SK-N-SH (cell line): ENCODE data around the gene CLCA4. TPM values are rescaled to one million over a fixed set of nuclear protein-coding genes. Genes with fewer than 3 reads are reported as not detected.

Experiments used
- CTCF ChIA-PET: fragments of 300-600, 350-600 bp; formaldehyde crosslinking; extraction: SDS; loops from one replicate; lab custom pipeline; 2021; lab: Yijun Ruan, JAX
- POLR2A ChIA-PET: fragments of 350-600 bp; sonication (Branson Sonifier 250); formaldehyde crosslinking; extraction: SDS; loops from one replicate; lab custom pipeline; 2020; ENCODE audit warnings: antibody characterized with exemption, inconsistent platforms; lab: Yijun Ruan, JAX
- DNase-seq: peaks from one replicate; pipeline ENCODE4 v3.0.0; 2012
- H2AFZ ChIP-seq: fragments of 200-600 bp; sonication (generic); 2 replicates; pipeline ENCODE4 v1.8.1; 2016; ENCODE audit warnings: antibody characterized with exemption, mild to moderate bottlenecking, low read depth
- H3F3A ChIP-seq: fragments of 200-600 bp; sonication (generic); replicated peaks from 2 replicates; pipeline ENCODE3; 2016; ENCODE audit warnings: antibody characterized with exemption, mild to moderate bottlenecking; ENCODE audit not compliant: insufficient read depth
- H3K27ac ChIP-seq, 2 experiments: fragments of 200-500 bp in 1 of 2; fragments of 200-600 bp in 1 of 2; sonication (Bioruptor generic) in 1 of 2; sonication (generic), shearing (Covaris generic) in 1 of 2; 2 replicates each; pipeline versions ENCODE4 v1.5.1 to v1.6.1; 2014 to 2016; ENCODE audit warnings: low read depth in 2 of 2, inconsistent platforms in 1 of 2, low read length in 1 of 2, mild to moderate bottlenecking in 1 of 2, mixed read lengths in 1 of 2
- H3K27me3 ChIP-seq: fragments of 200-600 bp; sonication (generic), shearing (Covaris generic); 2 replicates; pipeline ENCODE4 v1.6.1; 2016; ENCODE audit warnings: mixed run types; ENCODE audit not compliant: insufficient read depth
- H3K36me3 ChIP-seq, 2 experiments: fragments of 200-500 bp in 1 of 2; fragments of 200-600 bp in 1 of 2; sonication (Bioruptor generic) in 1 of 2; sonication (generic) in 1 of 2; replicated peaks in 1 of 2; 2 replicates each; pipeline versions ENCODE3 to v1.5.1; 2014 to 2016; ENCODE audit warnings: low read length in 1 of 2, mild to moderate bottlenecking in 1 of 2; ENCODE audit not compliant: insufficient read depth in 2 of 2, control insufficient read depth in 1 of 2
- H3K4me1 ChIP-seq, 2 experiments: fragments of 200-500 bp in 1 of 2; fragments of 200-600 bp in 1 of 2; sonication (Bioruptor generic) in 1 of 2; sonication (generic), shearing (Covaris generic) in 1 of 2; 2 replicates each; pipeline versions ENCODE4 v1.5.1 to v1.6.1; 2014 to 2016; ENCODE audit warnings: low read depth in 1 of 2, low read length in 1 of 2, mixed run types in 1 of 2; ENCODE audit not compliant: insufficient read depth in 2 of 2, control insufficient read depth in 1 of 2
- H3K4me2 ChIP-seq: fragments of 200-600 bp; sonication (generic), shearing (Covaris generic); 2 replicates; pipeline ENCODE4 v1.6.1; 2017; ENCODE audit warnings: mixed run types
- H3K4me3 ChIP-seq, 2 experiments: fragments of 200-500 bp in 1 of 2; fragments of 200-600 bp in 1 of 2; sonication (Bioruptor generic) in 1 of 2; sonication (generic), shearing (Covaris generic) in 1 of 2; 2 replicates each; pipeline versions ENCODE4 v1.5.1 to v1.8.1; 2014 to 2016; ENCODE audit warnings: low read depth in 2 of 2, inconsistent platforms in 1 of 2, low read length in 1 of 2, mild to moderate bottlenecking in 1 of 2, mixed read lengths in 1 of 2, moderate library complexity in 1 of 2
- H3K79me2 ChIP-seq: fragments of 200-600 bp; sonication (generic); 2 replicates; pipeline ENCODE4 v1.8.1; 2017; ENCODE audit warnings: mild to moderate bottlenecking; ENCODE audit not compliant: insufficient read depth
- H3K9ac ChIP-seq: fragments of 200-600 bp; sonication (generic); 2 replicates; pipeline ENCODE4 v1.6.1; 2017; ENCODE audit warnings: mixed run types
- H3K9me2 ChIP-seq: fragments of 200-600 bp; sonication (generic); 2 replicates; pipeline ENCODE4 v1.6.1; 2017; ENCODE audit warnings: mixed run types
- H3K9me3 ChIP-seq: fragments of 200-600 bp; sonication (generic); 2 replicates; pipeline ENCODE4 v1.6.1; 2017; ENCODE audit warnings: mixed run types, mild to moderate bottlenecking, moderate library complexity
- H4K20me1 ChIP-seq: fragments of 200-600 bp; sonication (generic); 2 replicates; pipeline ENCODE4 v1.6.1; 2017; ENCODE audit warnings: mild to moderate bottlenecking, mixed run types; ENCODE audit not compliant: insufficient read depth
- CHD2 ChIP-seq: fragments of 150-350 bp; IDR thresholded peaks from 2 replicates; pipeline ENCODE4 v1.6.1; 2018; ENCODE audit warnings: low read length; ENCODE audit not compliant: partially characterized antibody
- RAD21 ChIP-seq: IDR thresholded peaks from 2 replicates; pipeline ENCODE4 v1.6.1; 2012; ENCODE audit warnings: mild to moderate bottlenecking, low read length
- RCOR1 ChIP-seq: fragments of 150-350 bp; IDR thresholded peaks from 2 replicates; pipeline ENCODE4 v1.6.1; 2017; ENCODE audit warnings: antibody characterized with exemption, low read length
- WGBS: methylation state at CpG from one replicate; pipeline ENCODE4 v1.1.6; 2017; ENCODE audit warnings: low lambda C conversion rate; 5-methylcytosine and 5-hydroxymethylcytosine counted together
- polyA plus RNA-seq, 3 experiments: library from polyadenylated mRNA; depleted of rRNA; stranded (reverse); fragments of >200 nt; gene quantifications; 2 replicates each; pipeline ENCODE4 v1.2.3, GENCODE V29; 2012
- TF ChIP-seq, protein P1 (sequence below): IDR thresholded peaks from 2 replicates; pipeline ENCODE4 v1.6.1; 2012; ENCODE audit warnings: mild to moderate bottlenecking, low read depth, low read length, moderate library complexity
- TF ChIP-seq, protein P2 (sequence below): fragments of 200-600 bp; sonication (generic); IDR thresholded peaks from 2 replicates; pipeline ENCODE4 v1.6.1; 2017; ENCODE audit warnings: antibody characterized with exemption, mild to moderate bottlenecking, moderate library complexity

The CLCA4 gene
- polyA plus RNA-seq, 1 of the 3 experiments (the other 2 are of a cell fraction), result not detected

DNA sequence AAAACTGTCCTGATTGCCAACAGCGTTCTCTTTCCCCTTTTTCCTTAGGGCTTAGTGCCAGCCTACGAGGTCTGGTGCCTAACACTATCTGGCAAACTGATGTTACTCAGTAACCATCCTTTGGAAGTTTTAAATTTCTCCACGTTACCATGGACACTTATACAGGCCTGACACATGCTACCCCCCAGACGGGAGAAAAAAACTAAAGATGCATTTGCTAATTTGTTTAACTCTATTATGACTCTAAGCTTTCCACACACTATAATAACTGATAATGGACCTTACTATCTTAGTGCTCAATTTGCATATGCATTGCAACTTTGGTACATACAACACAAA, 41.3 kb upstream of the CLCA4 start:
- no peaks in the 10 kb centered on the region for H3K9me2 ChIP-seq
- TF ChIP-seq, protein P1, sequence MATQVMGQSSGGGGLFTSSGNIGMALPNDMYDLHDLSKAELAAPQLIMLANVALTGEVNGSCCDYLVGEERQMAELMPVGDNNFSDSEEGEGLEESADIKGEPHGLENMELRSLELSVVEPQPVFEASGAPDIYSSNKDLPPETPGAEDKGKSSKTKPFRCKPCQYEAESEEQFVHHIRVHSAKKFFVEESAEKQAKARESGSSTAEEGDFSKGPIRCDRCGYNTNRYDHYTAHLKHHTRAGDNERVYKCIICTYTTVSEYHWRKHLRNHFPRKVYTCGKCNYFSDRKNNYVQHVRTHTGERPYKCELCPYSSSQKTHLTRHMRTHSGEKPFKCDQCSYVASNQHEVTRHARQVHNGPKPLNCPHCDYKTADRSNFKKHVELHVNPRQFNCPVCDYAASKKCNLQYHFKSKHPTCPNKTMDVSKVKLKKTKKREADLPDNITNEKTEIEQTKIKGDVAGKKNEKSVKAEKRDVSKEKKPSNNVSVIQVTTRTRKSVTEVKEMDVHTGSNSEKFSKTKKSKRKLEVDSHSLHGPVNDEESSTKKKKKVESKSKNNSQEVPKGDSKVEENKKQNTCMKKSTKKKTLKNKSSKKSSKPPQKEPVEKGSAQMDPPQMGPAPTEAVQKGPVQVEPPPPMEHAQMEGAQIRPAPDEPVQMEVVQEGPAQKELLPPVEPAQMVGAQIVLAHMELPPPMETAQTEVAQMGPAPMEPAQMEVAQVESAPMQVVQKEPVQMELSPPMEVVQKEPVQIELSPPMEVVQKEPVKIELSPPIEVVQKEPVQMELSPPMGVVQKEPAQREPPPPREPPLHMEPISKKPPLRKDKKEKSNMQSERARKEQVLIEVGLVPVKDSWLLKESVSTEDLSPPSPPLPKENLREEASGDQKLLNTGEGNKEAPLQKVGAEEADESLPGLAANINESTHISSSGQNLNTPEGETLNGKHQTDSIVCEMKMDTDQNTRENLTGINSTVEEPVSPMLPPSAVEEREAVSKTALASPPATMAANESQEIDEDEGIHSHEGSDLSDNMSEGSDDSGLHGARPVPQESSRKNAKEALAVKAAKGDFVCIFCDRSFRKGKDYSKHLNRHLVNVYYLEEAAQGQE, result no peak
- no peaks in the 10 kb centered on the region for H3K27me3 ChIP-seq
- no peaks in the 10 kb centered on the region for H3F3A ChIP-seq
- H4K20me1 ChIP-seq, result no peaks in the 10 kb centered on the region
- no peak overlapping the region for H3K27ac ChIP-seq
- H3K36me3 ChIP-seq, result no peaks in the 10 kb centered on the region
- H3K9ac ChIP-seq, result no peak overlapping the region
- no peak overlapping the region for H3K4me2 ChIP-seq
- H3K4me3 ChIP-seq, result no peak overlapping the region
- no peaks in the 10 kb centered on the region for H3K79me2 ChIP-seq
- no peak for DNase-seq
- H3K4me1 ChIP-seq, result no peaks in the 10 kb centered on the region; a peak in 1 of 4 replicates
- WGBS, result 51% methylated on average over 4 of the region's 4 CpGs
- ChIA-PET POLR2A (no interaction called here), CTCF (interaction anchor here (1.2 to 5.3 kb wide), 4 partner anchors 16 to 199 kb away, joined by 3 to 25 read pairs (median 8); partner anchors contain the start of gene SH3GLB1)
- no peak overlapping the region for H2AFZ ChIP-seq
- no peaks in the 10 kb centered on the region for H3K9me3 ChIP-seq

DNA sequence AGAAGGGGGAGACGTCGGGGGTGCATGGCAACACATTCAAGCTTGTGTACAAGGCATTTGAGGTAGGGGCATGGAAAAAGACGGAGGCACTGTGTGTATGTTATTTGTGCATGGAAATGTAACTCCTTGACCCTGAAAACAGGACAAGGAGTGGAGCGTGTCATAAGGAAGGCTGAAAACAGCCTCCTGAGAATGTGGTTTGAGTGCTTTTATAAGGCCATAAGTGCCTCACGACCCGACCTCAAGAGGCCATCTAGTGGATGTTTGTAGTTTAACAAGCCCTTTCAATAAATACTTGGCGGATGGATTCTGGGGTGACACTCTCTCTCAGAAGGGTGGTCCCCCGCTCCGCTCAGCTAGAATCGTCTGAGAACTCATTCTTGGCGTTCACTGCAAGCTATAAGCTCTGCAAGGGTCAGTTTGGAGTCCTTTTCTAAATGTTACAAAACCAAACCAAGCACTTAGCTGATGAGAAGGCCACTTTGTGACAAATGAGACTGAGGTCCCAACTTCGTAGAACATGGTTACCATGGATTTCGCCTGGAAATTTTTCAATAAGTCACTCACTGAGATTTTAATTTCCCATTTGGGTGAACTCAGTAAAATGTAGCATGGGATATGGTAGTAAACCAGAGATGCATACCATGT, 38.8 kb upstream of the CLCA4 start:
- no peak overlapping the region for H3K9ac ChIP-seq
- ChIA-PET CTCF (interaction anchor here (0.7 to 5.3 kb wide), 10 partner anchors 9 to 234 kb away, joined by 3 to 25 read pairs (median 4); no protein-coding TSS in a partner anchor), POLR2A (no interaction called here)
- H3K4me2 ChIP-seq, result no peak overlapping the region
- no peaks in the 10 kb centered on the region for H3F3A ChIP-seq
- no peaks in the 10 kb centered on the region for H3K9me2 ChIP-seq
- no peak overlapping the region for H3K27ac ChIP-seq
- H3K27me3 ChIP-seq, result no peaks in the 10 kb centered on the region
- no peaks in the 10 kb centered on the region for H4K20me1 ChIP-seq
- no peaks in the 10 kb centered on the region for H3K79me2 ChIP-seq
- 50% methylated on average over 13 of the region's 13 CpGs for WGBS
- H3K4me3 ChIP-seq, result no peak overlapping the region
- H3K36me3 ChIP-seq, result no peaks in the 10 kb centered on the region
- TF ChIP-seq, protein P2, sequence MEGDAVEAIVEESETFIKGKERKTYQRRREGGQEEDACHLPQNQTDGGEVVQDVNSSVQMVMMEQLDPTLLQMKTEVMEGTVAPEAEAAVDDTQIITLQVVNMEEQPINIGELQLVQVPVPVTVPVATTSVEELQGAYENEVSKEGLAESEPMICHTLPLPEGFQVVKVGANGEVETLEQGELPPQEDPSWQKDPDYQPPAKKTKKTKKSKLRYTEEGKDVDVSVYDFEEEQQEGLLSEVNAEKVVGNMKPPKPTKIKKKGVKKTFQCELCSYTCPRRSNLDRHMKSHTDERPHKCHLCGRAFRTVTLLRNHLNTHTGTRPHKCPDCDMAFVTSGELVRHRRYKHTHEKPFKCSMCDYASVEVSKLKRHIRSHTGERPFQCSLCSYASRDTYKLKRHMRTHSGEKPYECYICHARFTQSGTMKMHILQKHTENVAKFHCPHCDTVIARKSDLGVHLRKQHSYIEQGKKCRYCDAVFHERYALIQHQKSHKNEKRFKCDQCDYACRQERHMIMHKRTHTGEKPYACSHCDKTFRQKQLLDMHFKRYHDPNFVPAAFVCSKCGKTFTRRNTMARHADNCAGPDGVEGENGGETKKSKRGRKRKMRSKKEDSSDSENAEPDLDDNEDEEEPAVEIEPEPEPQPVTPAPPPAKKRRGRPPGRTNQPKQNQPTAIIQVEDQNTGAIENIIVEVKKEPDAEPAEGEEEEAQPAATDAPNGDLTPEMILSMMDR, result peak; percentile 61
- TF ChIP-seq RAD21 (peak; percentile 42; the same call in 1 of the 2 replicates), CHD2 (no peak), RCOR1 (no peak)
- no peak for DNase-seq
- H3K4me1 ChIP-seq, result no peaks in the 10 kb centered on the region; a peak in 1 of 4 replicates
- H3K9me3 ChIP-seq, result no peaks in the 10 kb centered on the region
- H2AFZ ChIP-seq, result no peak overlapping the region
